ENCODE data around the gene NFASC.

Gene NFASC

GRCh38 chr1:204896023-204896422 is 25.4 kb downstream of the NFASC start:
- TF ChIP-seq FOXP2 (optimal IDR thresholded peaks at IDR 0.05; ENCODE audit: borderline replicate concordance, extremely low read depth, extremely low read length, insufficient read depth) (no peak), TAF1 (IDR thresholded peaks at IDR 0.05; ENCODE audit: borderline replicate concordance, insufficient read depth, low read length) (no peak)

GRCh38 chr1:204896787-204897469 is 26.3 kb downstream of the NFASC start:
- TF ChIP-seq SIN3A (IDR thresholded peaks at IDR 0.05; ENCODE audit: borderline replicate concordance, insufficient read depth, low read length) (no peak), FOXP2 (optimal IDR thresholded peaks at IDR 0.05; ENCODE audit: borderline replicate concordance, extremely low read depth, extremely low read length, insufficient read depth) (no peak), POLR2AphosphoS5 (IDR thresholded peaks at IDR 0.05; ENCODE audit: low read depth, low read length) (no peak), TAF1 (IDR thresholded peaks at IDR 0.05; ENCODE audit: borderline replicate concordance, insufficient read depth, low read length) (no peak), REST (IDR thresholded peaks at IDR 0.05; ENCODE audit: insufficient read depth in 1 of 2, low read depth in 2 of 2, low read length in 2 of 2) (no peak)

- no peak for TF ChIP-seq FOXP2 (optimal IDR thresholded peaks at IDR 0.05; ENCODE audit: borderline replicate concordance, extremely low read depth, extremely low read length, insufficient read depth)
- no peak for TF ChIP-seq SIN3A (IDR thresholded peaks at IDR 0.05; ENCODE audit: borderline replicate concordance, insufficient read depth, low read length)
- no peak for TF ChIP-seq TAF1 (IDR thresholded peaks at IDR 0.05; ENCODE audit: borderline replicate concordance, insufficient read depth, low read length)
- TF ChIP-seq POLR2AphosphoS5 (IDR thresholded peaks at IDR 0.05; ENCODE audit: low read depth, low read length), result no peak
- TF ChIP-seq REST (IDR thresholded peaks at IDR 0.05; ENCODE audit: insufficient read depth in 1 of 2, low read depth in 2 of 2, low read length in 2 of 2), result no peak
Measured at GRCh38 chr1:204900721-204901120, 30.1 kb downstream of the NFASC start.

GRCh38 chr1:204902671-204903070 is 32.0 kb downstream of the NFASC start:
- no peak for TF ChIP-seq SIN3A (IDR thresholded peaks at IDR 0.05; ENCODE audit: borderline replicate concordance, insufficient read depth, low read length)
- no peak for TF ChIP-seq TAF1 (IDR thresholded peaks at IDR 0.05; ENCODE audit: borderline replicate concordance, insufficient read depth, low read length)
- no peak for TF ChIP-seq POLR2AphosphoS5 (IDR thresholded peaks at IDR 0.05; ENCODE audit: low read depth, low read length)
- no peak for TF ChIP-seq REST (IDR thresholded peaks at IDR 0.05; ENCODE audit: insufficient read depth in 1 of 2, low read depth in 2 of 2, low read length in 2 of 2)
- TF ChIP-seq FOXP2 (optimal IDR thresholded peaks at IDR 0.05; ENCODE audit: borderline replicate concordance, extremely low read depth, extremely low read length, insufficient read depth), result no peak

- TF ChIP-seq REST (IDR thresholded peaks at IDR 0.05; ENCODE audit: insufficient read depth in 1 of 2, low read depth in 2 of 2, low read length in 2 of 2), result no peak
- TF ChIP-seq TAF1 (IDR thresholded peaks at IDR 0.05; ENCODE audit: borderline replicate concordance, insufficient read depth, low read length), result no peak
- no peak for TF ChIP-seq FOXP2 (optimal IDR thresholded peaks at IDR 0.05; ENCODE audit: borderline replicate concordance, extremely low read depth, extremely low read length, insufficient read depth)
- TF ChIP-seq SIN3A (IDR thresholded peaks at IDR 0.05; ENCODE audit: borderline replicate concordance, insufficient read depth, low read length), result no peak
- TF ChIP-seq POLR2AphosphoS5 (IDR thresholded peaks at IDR 0.05; ENCODE audit: low read depth, low read length), result no peak
Measured at GRCh38 chr1:204904228-204904810, 33.7 kb downstream of the NFASC start.
